GM12865 (cell line): ENCODE measurements around the gene LGR5.

Experiments used
- DNase-seq: peaks from one replicate; pipeline ENCODE4 v3.0.0; 2010; ENCODE audit warnings: low read depth
- H3K4me3 ChIP-seq: 2 replicates; pipeline ENCODE4 v1.5.1; 2011; ENCODE audit warnings: mild to moderate bottlenecking, low read depth, low read length, control low read depth
- TF ChIP-seq, protein P1 (sequence below): IDR thresholded peaks from 2 replicates; pipeline ENCODE4 v1.5.1; 2011; ENCODE audit warnings: low read length, control low read depth, low read depth, inconsistent platforms; ENCODE audit not compliant: insufficient read depth; ENCODE audit errors: missing control alignments

The LGR5 gene

DNA sequence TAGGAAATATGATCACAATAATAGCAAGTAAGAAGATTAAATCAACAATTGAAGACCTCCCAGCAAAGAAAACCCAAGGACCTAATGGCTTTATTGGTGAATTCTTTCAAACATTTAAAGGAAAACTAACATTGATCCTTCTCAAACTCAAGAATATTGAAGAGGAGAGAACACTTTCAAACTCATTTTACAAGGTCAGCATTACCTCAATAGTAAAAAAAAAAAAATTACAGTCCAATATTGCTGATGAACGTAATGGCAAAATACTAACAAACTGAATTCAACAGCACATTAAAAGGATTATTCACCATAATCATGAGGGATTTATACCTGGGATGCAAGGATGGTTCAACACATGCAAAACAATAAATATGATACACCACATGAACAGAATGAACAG lies 33.7 kb upstream of the LGR5 start:
- H3K4me3 ChIP-seq, result no peak overlapping the region
- DNase-seq, result no peak
- TF ChIP-seq, protein P1, sequence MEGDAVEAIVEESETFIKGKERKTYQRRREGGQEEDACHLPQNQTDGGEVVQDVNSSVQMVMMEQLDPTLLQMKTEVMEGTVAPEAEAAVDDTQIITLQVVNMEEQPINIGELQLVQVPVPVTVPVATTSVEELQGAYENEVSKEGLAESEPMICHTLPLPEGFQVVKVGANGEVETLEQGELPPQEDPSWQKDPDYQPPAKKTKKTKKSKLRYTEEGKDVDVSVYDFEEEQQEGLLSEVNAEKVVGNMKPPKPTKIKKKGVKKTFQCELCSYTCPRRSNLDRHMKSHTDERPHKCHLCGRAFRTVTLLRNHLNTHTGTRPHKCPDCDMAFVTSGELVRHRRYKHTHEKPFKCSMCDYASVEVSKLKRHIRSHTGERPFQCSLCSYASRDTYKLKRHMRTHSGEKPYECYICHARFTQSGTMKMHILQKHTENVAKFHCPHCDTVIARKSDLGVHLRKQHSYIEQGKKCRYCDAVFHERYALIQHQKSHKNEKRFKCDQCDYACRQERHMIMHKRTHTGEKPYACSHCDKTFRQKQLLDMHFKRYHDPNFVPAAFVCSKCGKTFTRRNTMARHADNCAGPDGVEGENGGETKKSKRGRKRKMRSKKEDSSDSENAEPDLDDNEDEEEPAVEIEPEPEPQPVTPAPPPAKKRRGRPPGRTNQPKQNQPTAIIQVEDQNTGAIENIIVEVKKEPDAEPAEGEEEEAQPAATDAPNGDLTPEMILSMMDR, result no peak

- DNase-seq, result no peak
- TF ChIP-seq, protein P1, result no peak
- H3K4me3 ChIP-seq, result no peak overlapping the region
Observed at GRCh38 chr12:71407732-71408131, 31.9 kb upstream of the LGR5 start.

GRCh38 chr12:71410844-71411243 lies 28.8 kb upstream of the LGR5 start:
- no peak overlapping the region for H3K4me3 ChIP-seq
- TF ChIP-seq, protein P1, result no peak
- no peak for DNase-seq

- no peak overlapping the region for H3K4me3 ChIP-seq
Observed at GRCh38 chr12:71411635-71412034, 28.0 kb upstream of the LGR5 start.

GRCh38 chr12:71415336-71416231 lies 24.0 kb upstream of the LGR5 start:
- DNase-seq, result peak; percentile 59
- TF ChIP-seq, protein P1, result peak; percentile 73
- H3K4me3 ChIP-seq, result no peak overlapping the region

More at GRCh38 chr12:71411635-71412034, 28.0 kb upstream of the LGR5 start:
- TF ChIP-seq, protein P1, result no peak
- DNase-seq, result no peak

- no peak for DNase-seq
- TF ChIP-seq, protein P1, result no peak
- H3K4me3 ChIP-seq, result no peak overlapping the region
Observed at GRCh38 chr12:71417181-71417580, 22.4 kb upstream of the LGR5 start.
